H9 (cell line): ENCODE results near the gene LIPE. TPM values are rescaled to one million over a fixed set of nuclear protein-coding genes. Genes with fewer than 3 reads are reported as not detected.

ENCODE experiments used
- DNase-seq: peaks from one replicate; pipeline ENCODE4 v3.0.0-alpha.2; 2017
- H2AFZ ChIP-seq: one replicate; pipeline ENCODE4 v1.6.1; 2013; ENCODE audit warnings: mild to moderate bottlenecking, low read length, control low read depth, moderate library complexity
- H2AK5ac ChIP-seq: 2 replicates; pipeline ENCODE4 v1.6.1; 2013; ENCODE audit warnings: low read length, control low read depth, mixed read lengths; ENCODE audit not compliant: insufficient read length
- H2BK120ac ChIP-seq: one replicate; pipeline ENCODE4 v1.6.1; 2013; ENCODE audit warnings: low read depth, mild to moderate bottlenecking, low read length, control low read depth, inconsistent platforms; ENCODE audit not compliant: poor library complexity, severe bottlenecking
- H2BK12ac ChIP-seq: 2 replicates; pipeline ENCODE4 v1.6.1; 2013; ENCODE audit warnings: low read length, control low read depth, mixed read lengths, low read depth; ENCODE audit not compliant: insufficient read length
- H2BK15ac ChIP-seq: 2 replicates; pipeline ENCODE4 v1.6.1; 2013; ENCODE audit warnings: low read depth, low read length, control low read depth
- H2BK20ac ChIP-seq: one replicate; pipeline ENCODE4 v1.6.1; 2013; ENCODE audit warnings: low read depth, mild to moderate bottlenecking, low read length, control low read depth, inconsistent platforms; ENCODE audit not compliant: poor library complexity, severe bottlenecking
- H2BK5ac ChIP-seq: 2 replicates; pipeline ENCODE4 v1.6.1; 2013; ENCODE audit warnings: low read length, control low read depth, mixed read lengths; ENCODE audit not compliant: insufficient read length
- H3K14ac ChIP-seq: 2 replicates; pipeline ENCODE4 v1.6.1; 2013; ENCODE audit warnings: low read length, control low read depth; ENCODE audit not compliant: insufficient read depth
- H3K18ac ChIP-seq: 2 replicates; pipeline ENCODE4 v1.6.1; 2013; ENCODE audit warnings: low read depth, mild to moderate bottlenecking, mixed read lengths, low read length, control low read depth; ENCODE audit not compliant: insufficient read length
- H3K23ac ChIP-seq: 2 replicates; pipeline ENCODE4 v1.6.1; 2013; ENCODE audit warnings: low read length, control low read depth, mixed read lengths, low read depth; ENCODE audit not compliant: insufficient read length
- H3K23me2 ChIP-seq: 2 replicates; pipeline ENCODE4 v1.6.1; 2013; ENCODE audit warnings: low read depth, mild to moderate bottlenecking, mixed read lengths, low read length, control low read depth; ENCODE audit not compliant: insufficient read length, poor library complexity, severe bottlenecking
- H3K27ac ChIP-seq: 2 replicates; pipeline ENCODE4 v1.5.1; 2013; ENCODE audit warnings: low read length, control low read depth, mixed read lengths, low read depth; ENCODE audit not compliant: insufficient read length
- H3K27me3 ChIP-seq: 2 replicates; pipeline ENCODE4 v1.6.1; 2013; ENCODE audit warnings: low read length, control low read depth, inconsistent platforms; ENCODE audit not compliant: insufficient read depth
- H3K4ac ChIP-seq: 2 replicates; pipeline ENCODE4 v1.6.1; 2013; ENCODE audit warnings: low read depth, mild to moderate bottlenecking, control low read depth, inconsistent platforms, low read length, moderate library complexity
- H3K4me1 ChIP-seq: 2 replicates; pipeline ENCODE4 v1.6.1; 2013; ENCODE audit warnings: low read length, control low read depth, inconsistent platforms; ENCODE audit not compliant: insufficient read depth
- H3K4me2 ChIP-seq: 2 replicates; pipeline ENCODE4 v1.6.1; 2013; ENCODE audit warnings: low read length, control low read depth, mixed read lengths; ENCODE audit not compliant: insufficient read length, insufficient read depth
- H3K56ac ChIP-seq: 2 replicates; pipeline ENCODE4 v1.6.1; 2013; ENCODE audit warnings: low read depth, mild to moderate bottlenecking, mixed read lengths, low read length, control low read depth; ENCODE audit not compliant: insufficient read length
- H3K79me1 ChIP-seq: 2 replicates; pipeline ENCODE4 v1.6.1; 2013; ENCODE audit warnings: low read depth, mild to moderate bottlenecking, moderate library complexity, low read length, control low read depth, inconsistent platforms; ENCODE audit not compliant: insufficient read depth, poor library complexity, severe bottlenecking
- H3K79me2 ChIP-seq: 2 replicates; pipeline ENCODE4 v1.6.1; 2013; ENCODE audit warnings: low read length, control low read depth, inconsistent platforms; ENCODE audit not compliant: insufficient read depth
- H3K9ac ChIP-seq: 2 replicates; pipeline ENCODE4 v1.6.1; 2013; ENCODE audit warnings: low read length, control low read depth, mixed read lengths; ENCODE audit not compliant: insufficient read length; ENCODE audit errors: extremely low read depth
- H3K9me3 ChIP-seq: one replicate; pipeline ENCODE4 v1.6.1; 2013; ENCODE audit warnings: low read depth, low read length, inconsistent platforms; ENCODE audit not compliant: control insufficient read depth
- H3T11ph ChIP-seq: one replicate; pipeline ENCODE4 v1.6.1; 2013; ENCODE audit warnings: mild to moderate bottlenecking, low read length, control low read depth, inconsistent platforms
- H4K20me1 ChIP-seq: one replicate; pipeline ENCODE4 v1.6.1; 2013; ENCODE audit not compliant: control insufficient read depth, insufficient read length, insufficient read depth
- H4K5ac ChIP-seq: 2 replicates; pipeline ENCODE4 v1.6.1; 2013; ENCODE audit warnings: low read depth, mild to moderate bottlenecking, mixed read lengths, low read length, control low read depth; ENCODE audit not compliant: insufficient read length
- H4K8ac ChIP-seq: replicated peaks from 2 replicates; pipeline ENCODE4 v1.6.1; 2013; ENCODE audit warnings: low read length, control low read depth, mixed read lengths, low read depth; ENCODE audit not compliant: insufficient read length
- H4K91ac ChIP-seq: 2 replicates; pipeline ENCODE4 v1.6.1; 2013; ENCODE audit warnings: low read depth, mild to moderate bottlenecking, moderate library complexity, mixed read lengths, low read length, control low read depth; ENCODE audit not compliant: insufficient read length
- H3K27ac Mint-ChIP-seq, 3 experiments: 2 replicates in 2 of 3; 3 replicates in 1 of 3; pipeline ENCODE4 v1.8.0; 2020 to 2021; ENCODE audit warnings: mixed read lengths in 3 of 3, mild to moderate bottlenecking in 1 of 3, moderate library complexity in 1 of 3
- H3K27me3 Mint-ChIP-seq: 2 replicates; pipeline ENCODE4 v1.8.0; 2021; ENCODE audit warnings: low read depth, mild to moderate bottlenecking, moderate library complexity, mixed read lengths
- H3K36me3 Mint-ChIP-seq, 3 experiments: 2 replicates in 2 of 3; 3 replicates in 1 of 3; pipeline ENCODE4 v1.8.0; 2020 to 2021; ENCODE audit warnings: low read depth in 3 of 3, mixed read lengths in 3 of 3; ENCODE audit not compliant: insufficient read depth in 1 of 3
- H3K4me1 Mint-ChIP-seq, 2 experiments: 2 replicates each; pipeline ENCODE4 v1.8.0; 2020; ENCODE audit warnings: mixed read lengths in 2 of 2
- H3K4me3 Mint-ChIP-seq, 2 experiments: 2 replicates in 1 of 2; 3 replicates in 1 of 2; pipeline ENCODE4 v1.8.0; 2020 to 2021; ENCODE audit warnings: mild to moderate bottlenecking in 2 of 2, mixed read lengths in 2 of 2, moderate library complexity in 1 of 2
- H3K9me3 Mint-ChIP-seq, 2 experiments: 2 replicates in 1 of 2; 3 replicates in 1 of 2; pipeline ENCODE4 v1.8.0; 2020; ENCODE audit warnings: mild to moderate bottlenecking in 2 of 2, mixed read lengths in 2 of 2, moderate library complexity in 1 of 2
- CTCF ChIP-seq: fragments of 200-600 bp; sonication (generic); conservative IDR thresholded peaks from 3 replicates; pipeline ENCODE4 v1.8.0; 2021; ENCODE audit warnings: antibody characterized with exemption, mild to moderate bottlenecking
- WGBS: extraction: QIAGEN DNeasy Blood & Tissue Kit; methylation state at CpG from one replicate; pipeline ENCODE4 v1.1.7; 2013; ENCODE audit warnings: missing lambda C conversion rate, low lambda C conversion rate, mixed read lengths; ENCODE audit not compliant: insufficient read length; ENCODE audit errors: extremely low coverage; 5-methylcytosine and 5-hydroxymethylcytosine counted together
- total RNA-seq: library from RNA; stranded (reverse); gene quantifications from 2 replicates; pipeline ENCODE4 v1.2.1, GENCODE V29; 2021

LIPE gene
- total RNA-seq, 1 experiment from 2014 or later: 6.3 TPM

GRCh38 chr19:42465827-42466280 is 38.7 kb upstream of the LIPE start:
- Histone ChIP-seq H3K18ac (no peak overlapping the region), H2BK20ac (no peak overlapping the region), H2BK15ac (no peak overlapping the region), H4K91ac (no peak overlapping the region), H3T11ph (no peak overlapping the region), H3K56ac (no peak overlapping the region), H3K4me1 (peaks cover 8% of the 10 kb centered on the region; the same call in 1 of the 2 replicates), H4K20me1 (no peaks in the 10 kb centered on the region), H3K23me2 (no peaks in the 10 kb centered on the region), H2BK5ac (no peak overlapping the region), H2AK5ac (no peak overlapping the region), H3K79me1 (no peaks in the 10 kb centered on the region), H2BK12ac (no peak overlapping the region), H3K4ac (no peak overlapping the region), H3K27me3 (no peaks in the 10 kb centered on the region), H2BK120ac (no peak overlapping the region), H2AFZ (no peak overlapping the region), H3K79me2 (no peaks in the 10 kb centered on the region), H3K9ac (no peak overlapping the region), H3K14ac (no peak overlapping the region; the same call in 1 of the 2 replicates), H3K9me3 (no peaks in the 10 kb centered on the region), H4K8ac (no peak overlapping the region), H3K23ac (no peak overlapping the region), H4K5ac (no peak overlapping the region), H3K27ac (no peak overlapping the region), H3K4me2 (no peak overlapping the region)
- WGBS: no CpG with 5 or more reads among the region's 5 CpGs
- DNase-seq: no peak
- H3K4me3 Mint-ChIP-seq: no peak overlapping the region
- H3K27ac Mint-ChIP-seq: peak overlapping the region in 2 of 3 experiments; percentile 33 to 74; a peak in 3 of 7 replicates
- peak; percentile 30; the same call in 1 of the 3 replicates for TF ChIP-seq CTCF
- H3K36me3 Mint-ChIP-seq: peaks cover 0 to 3% (median 0%) of the 10 kb centered on the region in 3 experiments; a peak in 1 of 7 replicates
- H3K4me1 Mint-ChIP-seq: peaks cover 28 to 30% of the 10 kb centered on the region in 2 experiments
- no peaks in the 10 kb centered on the region for H3K9me3 Mint-ChIP-seq
- H3K27me3 Mint-ChIP-seq: 0 out of 2 replicates have a peak, but pooled peaks cover 2% of the 10 kb centered on the region
